Measurements from ENCODE around the gene IL10RB. TPM values are rescaled to one million over a fixed set of nuclear protein-coding genes. Genes with fewer than 3 reads are reported as not detected.
A peak's percentile ranks its signal among the peaks of the same experiment; 100 is the strongest.

The IL10RB gene
- total and polyA plus RNA-seq, 7 donors = 15.0 to 66.8 (median 26.2) TPM

- Histone ChIP-seq H3K27ac (peak within 1 kb of the TSS; percentile 94 to 98 (median 98)), H3K4me3 (peak within 1 kb of the TSS; percentile 76 to 99 (median 88)), H3K36me3 (no peaks in the 10 kb centered on the region), H3K27me3 (no peaks in the 10 kb centered on the region), H3K4me1 (peaks cover 0 to 28% (median 19%) of the 10 kb centered on the region in 4 donors), H3K9me3 (no peaks in the 10 kb centered on the region)
- intact Hi-C loops (cut with DNase I) = loop anchor here (2.0 to 10.0 kb wide), 5 partner anchors 58 to 220 kb away; partner anchors contain the start of genes GART, IL10RB and SON
- WGBS, 2 donors = 0% methylated on average over 86 of the region's 86 CpGs
- TF ChIP-seq EP300 (IDR thresholded peaks at IDR 0.05) (no peak), POLR2AphosphoS5 (IDR thresholded peaks at IDR 0.05) (peak; percentile 89 to 97 (median 92)), CTCF (IDR thresholded peaks at IDR 0.05) (no peak), POLR2A (IDR thresholded peaks at IDR 0.05) (peak; percentile 79 to 90)
- DNase-seq = peak; percentile 100
These were observed 58.4 kb downstream of the IL10RB start, which contains the start of gene IFNAR1 for GRCh38 chr21:33324291-33325221. Gene IFNAR1, plus strand, starts transcription at chr21:33324970. Its CDS starts 86 bp downstream, at chr21:33325056.

- Histone ChIP-seq H3K4me3 (peak overlapping the region; percentile 76 to 99 (median 88)), H3K27ac (peak overlapping the region; percentile 94 to 98 (median 98)), H3K36me3 (no peaks in the 10 kb centered on the region), H3K9me3 (no peaks in the 10 kb centered on the region), H3K4me1 (peaks cover 0 to 28% (median 19%) of the 10 kb centered on the region in 4 donors), H3K27me3 (no peaks in the 10 kb centered on the region)
- peak in 1 of 4 donors; percentile 11 for TF ChIP-seq POLR2AphosphoS5 (IDR thresholded peaks at IDR 0.05)
- TF ChIP-seq POLR2A (IDR thresholded peaks at IDR 0.05) = no peak
- peak; percentile 86 for DNase-seq
- intact Hi-C loops (cut with DNase I) = loop anchor here (2.0 to 10.0 kb wide), 5 partner anchors 59 to 219 kb away; partner anchors contain the start of genes GART, IL10RB and SON
- WGBS, 2 donors = 0% methylated on average over 28 of the region's 28 CpGs
These were observed 59.3 kb downstream of the IL10RB start for GRCh38 chr21:33325222-33326067.

GRCh38 chr21:33327326-33327725 lies 61.2 kb downstream of the IL10RB start:
- Histone ChIP-seq H3K27me3 (no peaks in the 10 kb centered on the region), H3K4me3 (no peak overlapping the region), H3K4me1 (peaks cover 0 to 28% (median 19%) of the 10 kb centered on the region in 4 donors), H3K27ac (no peak overlapping the region), H3K9me3 (no peaks in the 10 kb centered on the region), H3K36me3 (peaks cover 0 to 7% (median 3%) of the 10 kb centered on the region in 4 donors)
- TF ChIP-seq POLR2AphosphoS5 (IDR thresholded peaks at IDR 0.05) = no peak
- no peak for TF ChIP-seq CTCF (IDR thresholded peaks at IDR 0.05)
- no peak for TF ChIP-seq EP300 (IDR thresholded peaks at IDR 0.05)
- no peak for TF ChIP-seq POLR2A (IDR thresholded peaks at IDR 0.05)
- WGBS, 2 donors = 89 to 91% methylated on average over 3 of the region's 3 CpGs
- no peak for DNase-seq
- intact Hi-C loops (cut with DNase I) = loop anchor here (10.0 kb wide), 2 partner anchors 117 to 217 kb away; partner anchors contain the start of genes GART and SON

- Histone ChIP-seq H3K9me3 (peaks cover 0 to under 1% (median 0%) of the 10 kb centered on the region in 4 donors), H3K4me1 (peaks cover 0 to 28% (median 19%) of the 10 kb centered on the region in 4 donors), H3K36me3 (peaks cover 0 to 7% (median 3%) of the 10 kb centered on the region in 4 donors), H3K27ac (no peak overlapping the region), H3K4me3 (no peak overlapping the region), H3K27me3 (no peaks in the 10 kb centered on the region)
- intact Hi-C loops (cut with DNase I) = loop anchor here (10.0 kb wide), 2 partner anchors 117 to 217 kb away; partner anchors contain the start of genes GART and SON
- TF ChIP-seq POLR2AphosphoS5 (IDR thresholded peaks at IDR 0.05) (no peak), POLR2A (IDR thresholded peaks at IDR 0.05) (no peak), EP300 (IDR thresholded peaks at IDR 0.05) (no peak), CTCF (IDR thresholded peaks at IDR 0.05) (no peak)
- 94 to 95% methylated on average over 7 of the region's 7 CpGs for WGBS, 2 donors
- DNase-seq = no peak
These were observed 61.7 kb downstream of the IL10RB start for GRCh38 chr21:33327792-33328433.

All from sigmoid colon (tissue), 7 donors.